K562 (cell line): Measurements from ENCODE around the gene AAGAB. TPM values are rescaled to one million over a fixed set of nuclear protein-coding genes. Genes with fewer than 3 reads are reported as not detected.

Experiments
- ATAC-seq: fragments of 200-7000 bp; cut with Tn5 transposase; 3 replicates; pipeline ENCODE4 v1.9.1; 2020; ENCODE audit warnings: moderate library complexity
- BruUV-seq: library from RNA; stranded (reverse); fragments of 400-500 nt; replicated peaks from 2 replicates; lab custom pipeline; 2021; lab: Mats Ljungman, UMichigan
- CTCF ChIA-PET: fragments of 300-600 bp; formaldehyde crosslinking; extraction: SDS; loops from one replicate; lab custom pipeline; 2021; ENCODE audit warnings: low intra/inter-chr PET ratio; lab: Yijun Ruan, JAX
- POLR2A ChIA-PET: fragments of 300-600, 350-650 bp; sonication (Branson Sonifier 250); formaldehyde crosslinking; extraction: SDS; loops from one replicate; lab custom pipeline; 2021; ENCODE audit warnings: antibody characterized with exemption, inconsistent platforms; lab: Yijun Ruan, JAX
- DNase-seq, 4 experiments: peaks; one replicate each; pipeline versions ENCODE4 v3.0.0 to v3.0.0-alpha.2; 2011 to 2018; ENCODE audit warnings: low spot score in 3 of 4, mixed read lengths in 3 of 4; ENCODE audit errors: extremely low read depth in 1 of 4
- FAIRE-seq: peaks from 2 replicates; lab custom pipeline; 2011; peaks lifted over from hg19 to GRCh38; lab: Jason Lieb, UNC
- H2AFZ ChIP-seq: 2 replicates; pipeline ENCODE4 v1.6.0; 2011; ENCODE audit warnings: low read depth, low read length, control low read depth, inconsistent platforms
- H3K27ac ChIP-seq: fragments of 200-600 bp; 3 replicates; pipeline ENCODE4 v1.8.0; 2011; ENCODE audit warnings: low read depth, mild to moderate bottlenecking, control low read depth, inconsistent platforms, low read length, moderate library complexity, mixed read lengths; ENCODE audit errors: extremely low read depth
- H3K27me3 ChIP-seq, 2 experiments: fragments of 300-600 bp in 1 of 2; 2 replicates in 1 of 2; 3 replicates in 1 of 2; pipeline versions ENCODE4 v1.6.0 to v1.8.0; 2011; ENCODE audit warnings: inconsistent platforms in 2 of 2, low read length in 2 of 2, mild to moderate bottlenecking in 1 of 2, mixed read lengths in 1 of 2, moderate library complexity in 1 of 2; ENCODE audit not compliant: control insufficient read depth in 2 of 2, insufficient read depth in 2 of 2
- H3K36me3 ChIP-seq: fragments of 300-600 bp; 3 replicates; pipeline ENCODE4 v1.8.0; 2011; ENCODE audit warnings: mild to moderate bottlenecking, low read length, inconsistent platforms; ENCODE audit not compliant: control insufficient read depth, insufficient read depth
- H3K4me1 ChIP-seq, 2 experiments: fragments of 200-600 bp in 1 of 2; replicated peaks in 1 of 2; 2 replicates in 1 of 2; 3 replicates in 1 of 2; pipeline versions ENCODE4 v1.5.1 to v1.8.0; 2011; ENCODE audit warnings: inconsistent platforms in 2 of 2, low read length in 2 of 2, mild to moderate bottlenecking in 1 of 2, mixed read lengths in 1 of 2, moderate library complexity in 1 of 2; ENCODE audit not compliant: control insufficient read depth in 2 of 2, insufficient read depth in 2 of 2
- H3K4me2 ChIP-seq: 2 replicates; pipeline ENCODE4 v1.6.1; 2011; ENCODE audit warnings: low read length, control low read depth, inconsistent platforms, mixed read lengths; ENCODE audit not compliant: insufficient read depth
- H3K4me3 ChIP-seq: fragments of 200-600 bp; sonication (generic), shearing (Covaris generic); 2 replicates; pipeline ENCODE4 v1.5.1; 2016; ENCODE audit warnings: control low read depth, inconsistent platforms
- H3K79me2 ChIP-seq: fragments of 200-600 bp; 3 replicates; pipeline ENCODE4 v1.8.0; 2011; ENCODE audit warnings: low read length, inconsistent platforms; ENCODE audit not compliant: control insufficient read depth, insufficient read depth
- H3K9ac ChIP-seq, 2 experiments: 2 replicates each; pipeline versions ENCODE4 v1.6.0 to v1.6.1; 2011; ENCODE audit warnings: low read depth in 2 of 2, low read length in 2 of 2, control low read depth in 1 of 2, inconsistent platforms in 1 of 2, mild to moderate bottlenecking in 1 of 2, mixed read lengths in 1 of 2; ENCODE audit not compliant: insufficient read depth in 1 of 2
- H3K9me1 ChIP-seq: one replicate; pipeline ENCODE4 v1.6.0; 2011; ENCODE audit warnings: inconsistent platforms, mild to moderate bottlenecking, low read length, moderate library complexity; ENCODE audit not compliant: control insufficient read depth, insufficient read depth
- H3K9me3 ChIP-seq: replicated peaks from 2 replicates; pipeline ENCODE4 v1.5.1; 2011; ENCODE audit warnings: low read depth, low read length, inconsistent platforms; ENCODE audit not compliant: control insufficient read depth, insufficient read depth
- H4K20me1 ChIP-seq: replicated peaks from 2 replicates; pipeline ENCODE4 v1.6.1; 2011; ENCODE audit warnings: low read length, inconsistent platforms, mixed read lengths; ENCODE audit not compliant: control insufficient read depth, insufficient read depth
- ASH1L ChIP-seq: fragments of 450-650 bp; IDR thresholded peaks from 2 replicates; pipeline ENCODE4 v1.6.1; 2018; ENCODE audit warnings: borderline replicate concordance, mild to moderate bottlenecking, low read depth; ENCODE audit not compliant: partially characterized antibody
- CREB3L1 ChIP-seq: fragments of 450-650 bp; IDR thresholded peaks from 2 replicates; pipeline ENCODE4 v1.6.1; 2014; ENCODE audit warnings: low read depth, mild to moderate bottlenecking, moderate library complexity, borderline replicate concordance
- MED1 ChIP-seq: sonication (generic); formaldehyde crosslinking; IDR thresholded peaks from 2 replicates; pipeline ENCODE4 v1.8.1; 2023; ENCODE audit warnings: missing genetic modification reagents, borderline replicate concordance
- PHTF2 ChIP-seq: fragments of 250-450 bp; sonication (Bioruptor Pico); IDR thresholded peaks from 2 replicates; pipeline ENCODE4 v1.5.0; 2021; ENCODE audit warnings: mild to moderate bottlenecking
- THRB ChIP-seq: fragments of 450-650 bp; formaldehyde crosslinking; conservative IDR thresholded peaks from 2 replicates; pipeline ENCODE4 v1.4.0; 2022; ENCODE audit warnings: mild to moderate bottlenecking, missing genetic modification characterization
- WHSC1 ChIP-seq: IDR thresholded peaks from one replicate; pipeline ENCODE4 v1.6.1; 2012; ENCODE audit warnings: low read length, control low read depth, inconsistent platforms
- ZNF398 ChIP-seq: fragments of 250-450 bp; sonication (Bioruptor Pico); IDR thresholded peaks from 2 replicates; pipeline ENCODE4 v1.8.0; 2021; ENCODE audit warnings: moderate library complexity, mild to moderate bottlenecking, inconsistent platforms
- ZNF444 ChIP-seq: fragments of 250-450 bp; sonication (Bioruptor Pico); IDR thresholded peaks from 2 replicates; pipeline ENCODE4 v1.4.0; 2020; ENCODE audit warnings: mild to moderate bottlenecking, moderate library complexity
- ZNF717 ChIP-seq: fragments of 250-450 bp; sonication (Bioruptor Pico); IDR thresholded peaks from 2 replicates; pipeline ENCODE4 v1.5.0; 2021
- ZNF75A ChIP-seq: fragments of 450-650 bp; formaldehyde crosslinking; IDR thresholded peaks from 2 replicates; pipeline ENCODE4 v1.4.0; 2020; ENCODE audit warnings: mild to moderate bottlenecking
- ZSCAN29 ChIP-seq: fragments of 450-650 bp; IDR thresholded peaks from 2 replicates; pipeline ENCODE4 v1.6.1; 2017
- WGBS: fragments of 100-300 bp; shearing (Covaris generic); methylation state at CpG from one replicate; pipeline ENCODE4 v1.1.6; 2016; ENCODE audit warnings: low coverage, mixed read lengths; ENCODE audit not compliant: insufficient coverage; ENCODE audit errors: missing lambda C conversion rate; 5-methylcytosine and 5-hydroxymethylcytosine counted together
- in situ Hi-C: fragments of 300-500 bp; cut with MboI; formaldehyde crosslinking; loops from 4 replicates; pipeline ENCODE4 v1.15.0; 2018; ENCODE audit warnings: inconsistent platforms, mixed read lengths
- intact Hi-C: fragments of 100-400 bp; cut with micrococcal nuclease; formaldehyde crosslinking; loops from 2 replicates; pipeline ENCODE4 v1.14.2; 2022
- polyA plus RNA-seq, 8 experiments: library from polyadenylated mRNA; depleted of rRNA in 4 of 8; stranded (reverse) in 5 of 8; unstranded in 3 of 8; fragments of >200 nt; fragmentation: Nextera tagmentation in 2 of 8; fragmentation: Illumina TruSeq in 1 of 8; extraction: Ambion mirVana in 2 of 8; extraction: Trizol in 1 of 8; gene quantifications; 2 replicates each; pipeline versions ENCODE4 v1.2.1 to v1.2.3, GENCODE V29; 2011 to 2014; ENCODE audit warnings: inconsistent platforms in 1 of 8, missing spikeins in 1 of 8
- total RNA-seq, 7 experiments: library from RNA; depleted of rRNA in 6 of 7; stranded (reverse); fragments of >200 nt in 6 of 7; fragmentation: Illumina TruSeq in 2 of 7; extraction: Trizol in 2 of 7; gene quantifications; 2 replicates each; pipeline versions ENCODE4 v1.2.1 to v1.2.3, GENCODE V29; 2011 to 2021; ENCODE audit warnings: low replicate concordance in 1 of 7

Gene AAGAB
- total and polyA plus RNA-seq, 9 of the 15 experiments (the other 6 are each of a cell fraction or from before 2014, with no cell fraction given): 17.8 to 109 (median 58.3) TPM

GRCh38 chr15:67186688-67187087 is 67.8 kb downstream of the AAGAB start:
- no peak overlapping the region for H3K4me3 ChIP-seq
- DNase-seq (no peak), ATAC-seq (no peak), FAIRE-seq (no peak)
- no peak overlapping the region for H3K9ac ChIP-seq
- 90% methylated on average over 4 of the region's 4 CpGs for WGBS
- no peaks in the 10 kb centered on the region for H3K27me3 ChIP-seq
- H3K9me1 ChIP-seq: peaks cover 4% of the 10 kb centered on the region
- no peak overlapping the region for H3K27ac ChIP-seq
- no peak for TF ChIP-seq CREB3L1
- ChIA-PET POLR2A (interaction anchor here (0.6 to 1.4 kb wide), 2 partner anchors 8 to 11 kb away, joined by 4 to 10 read pairs; no protein-coding TSS in a partner anchor), CTCF (no interaction called here)
- H3K4me1 ChIP-seq: no peaks in the 10 kb centered on the region
- peaks cover 70% of the 10 kb centered on the region; the same call in 2 of the 3 replicates for H3K36me3 ChIP-seq
- H4K20me1 ChIP-seq: no peaks in the 10 kb centered on the region
- no peaks in the 10 kb centered on the region for H3K9me3 ChIP-seq
- intact Hi-C loops: no loop called here
- no peak overlapping the region for H2AFZ ChIP-seq
- no peaks in the 10 kb centered on the region for H3K79me2 ChIP-seq
- no peak overlapping the region for H3K4me2 ChIP-seq
- BruUV-seq: no TSS peak
- in situ Hi-C loops: no loop called here

- H4K20me1 ChIP-seq: no peaks in the 10 kb centered on the region
- no peak overlapping the region for H3K27ac ChIP-seq
- H3K4me3 ChIP-seq: no peak overlapping the region
- no peak overlapping the region for H2AFZ ChIP-seq
- BruUV-seq: no TSS peak
- no peak for FAIRE-seq
- no peak; the same call in 2 of the 3 replicates for ATAC-seq
- DNase-seq: no peak
- 69% methylated on average over 6 of the region's 6 CpGs for WGBS
- peaks cover 4% of the 10 kb centered on the region for H3K9me1 ChIP-seq
- H3K9me3 ChIP-seq: no peaks in the 10 kb centered on the region
- no peak overlapping the region for H3K4me2 ChIP-seq
- peaks cover 69% of the 10 kb centered on the region; the same call in 2 of the 3 replicates for H3K36me3 ChIP-seq
- no peaks in the 10 kb centered on the region for H3K27me3 ChIP-seq
- no peak for TF ChIP-seq ZNF398 (CRISPR knock-in tag)
- no peak for TF ChIP-seq ZSCAN29
- no peak for TF ChIP-seq THRB (CRISPR knock-in tag)
- no peak for TF ChIP-seq PHTF2 (CRISPR knock-in tag)
- TF ChIP-seq ZNF444 (CRISPR knock-in tag): no peak
- TF ChIP-seq WHSC1: no peak
- no peak for TF ChIP-seq ASH1L
- TF ChIP-seq ZNF717: no peak
- TF ChIP-seq MED1 (CRISPR knock-in tag): no peak
- TF ChIP-seq ZNF75A (CRISPR knock-in tag): no peak
- no peaks in the 10 kb centered on the region for H3K4me1 ChIP-seq
- no peaks in the 10 kb centered on the region for H3K79me2 ChIP-seq
- in situ Hi-C loops (no loop called here), intact Hi-C loops (no loop called here)
- POLR2A ChIA-PET: interaction anchor here (1.4 kb wide), 1 partner anchor 12 kb away, joined by 10 read pairs; no protein-coding TSS in a partner anchor
- no peak overlapping the region for H3K9ac ChIP-seq
- CTCF ChIA-PET: no interaction called here
Observed at GRCh38 chr15:67186226-67186649, 68.2 kb downstream of the AAGAB start.
